IPS-NIHi11 (cell line): Measurements from ENCODE around the gene STRADB.
A peak's percentile ranks its signal among the peaks of the same experiment; 100 is the strongest.
"Not testable (repeated sequence)": the region's sequence is repeated elsewhere in the genome, so short reads cannot be mapped to it uniquely, and the experiment has no call there.

Source experiments
- DNase-seq: peaks from one replicate; pipeline ENCODE4 v3.0.0; 2012; ENCODE audit warnings: mixed read lengths, low spot score

The STRADB gene, protein sequence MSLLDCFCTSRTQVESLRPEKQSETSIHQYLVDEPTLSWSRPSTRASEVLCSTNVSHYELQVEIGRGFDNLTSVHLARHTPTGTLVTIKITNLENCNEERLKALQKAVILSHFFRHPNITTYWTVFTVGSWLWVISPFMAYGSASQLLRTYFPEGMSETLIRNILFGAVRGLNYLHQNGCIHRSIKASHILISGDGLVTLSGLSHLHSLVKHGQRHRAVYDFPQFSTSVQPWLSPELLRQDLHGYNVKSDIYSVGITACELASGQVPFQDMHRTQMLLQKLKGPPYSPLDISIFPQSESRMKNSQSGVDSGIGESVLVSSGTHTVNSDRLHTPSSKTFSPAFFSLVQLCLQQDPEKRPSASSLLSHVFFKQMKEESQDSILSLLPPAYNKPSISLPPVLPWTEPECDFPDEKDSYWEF

GRCh38 chr2:201451292-201452057 is at the start of gene STRADB, which contains the start of gene TRAK2:
Gene STRADB (plus strand): TSS chr2:201451740. CDS start chr2:201454841, 3,101 bp downstream.
Gene TRAK2 (minus strand): TSS chr2:201451458. CDS start chr2:201420507, 30,951 bp downstream.
- peak; percentile 98 for DNase-seq

DNA sequence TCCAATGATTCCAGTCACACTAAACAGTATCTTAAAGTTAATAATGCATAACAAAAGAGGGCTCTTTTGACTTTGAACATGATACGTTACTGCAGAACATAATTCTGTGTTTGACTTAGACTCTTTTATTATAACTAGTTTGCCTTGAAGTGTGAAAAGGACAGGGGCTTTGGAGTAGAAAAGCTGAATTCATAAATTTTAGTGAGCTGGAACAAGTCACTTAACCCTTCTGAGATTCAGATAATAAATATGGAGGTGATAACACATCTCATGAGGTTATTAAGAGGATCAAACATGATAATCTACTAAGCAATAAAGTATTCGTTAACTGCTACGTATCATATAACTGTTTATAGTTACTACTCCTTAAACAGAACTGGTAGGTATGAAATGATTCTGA is 49.7 kb upstream of the STRADB start:
- no peak for DNase-seq

GRCh38 chr2:201402651-201403562 is 48.6 kb upstream of the STRADB start:
- DNase-seq = no peak

- no peak for DNase-seq
Measured at GRCh38 chr2:201403880-201404279, 47.7 kb upstream of the STRADB start.

DNA sequence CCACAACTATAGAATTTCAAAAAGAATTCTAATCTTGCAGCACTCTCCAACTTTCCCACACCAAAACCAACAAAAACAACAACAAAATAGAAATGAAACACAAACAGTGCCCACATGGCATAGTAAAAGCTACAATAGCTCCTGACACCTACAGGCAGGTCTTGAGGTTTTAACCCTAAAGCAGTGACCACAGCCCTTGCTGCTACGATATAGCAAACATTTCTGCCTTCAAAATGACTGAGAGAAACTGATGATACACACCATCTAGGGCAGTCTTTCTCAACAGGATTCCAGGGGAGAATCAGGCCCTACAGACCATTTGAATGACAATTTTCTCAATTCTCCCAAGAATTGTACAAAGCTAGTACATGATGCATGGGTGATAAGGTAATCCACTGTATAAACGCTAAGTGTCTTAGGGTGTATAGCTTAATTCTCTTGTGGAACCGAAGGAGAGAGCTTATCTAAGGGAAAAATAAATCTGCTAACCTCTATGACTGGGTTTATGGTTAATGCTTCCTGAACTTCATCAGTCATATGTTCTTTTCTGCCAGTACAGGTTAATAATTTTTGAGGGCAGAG is 46.8 kb upstream of the STRADB start:
- DNase-seq = no peak

DNA sequence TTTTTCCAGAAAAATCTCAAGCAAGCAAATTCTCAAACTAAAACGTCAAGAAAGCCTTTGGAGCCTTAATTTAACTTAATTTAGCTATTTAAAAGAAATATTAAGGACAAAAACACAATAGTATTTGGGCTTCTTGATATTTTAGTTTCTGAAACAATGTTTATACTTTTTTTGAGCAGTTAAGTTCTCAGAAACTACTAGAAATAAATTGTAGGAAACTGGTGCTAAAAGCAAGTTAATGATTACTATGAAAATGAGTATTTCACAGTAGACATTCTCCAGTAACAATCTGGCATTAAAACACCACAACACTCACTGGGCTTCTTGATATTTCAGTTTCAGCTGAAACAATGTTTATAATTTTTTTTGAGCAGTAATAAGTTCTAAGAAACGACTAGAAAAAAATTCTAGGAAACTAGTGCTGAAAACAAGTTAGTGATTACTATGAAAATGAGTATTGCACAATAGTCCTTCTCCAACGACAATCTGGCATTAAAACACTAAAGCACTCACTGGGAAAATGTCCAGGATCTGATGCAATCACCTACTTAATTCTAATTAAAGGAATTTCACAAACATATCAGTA is 45.4 kb upstream of the STRADB start:
- no peak for DNase-seq

- DNase-seq = no peak
Measured at GRCh38 chr2:201407265-201407664, 44.3 kb upstream of the STRADB start.

GRCh38 chr2:201408931-201409330 is 42.6 kb upstream of the STRADB start:
- no peak for DNase-seq

DNA sequence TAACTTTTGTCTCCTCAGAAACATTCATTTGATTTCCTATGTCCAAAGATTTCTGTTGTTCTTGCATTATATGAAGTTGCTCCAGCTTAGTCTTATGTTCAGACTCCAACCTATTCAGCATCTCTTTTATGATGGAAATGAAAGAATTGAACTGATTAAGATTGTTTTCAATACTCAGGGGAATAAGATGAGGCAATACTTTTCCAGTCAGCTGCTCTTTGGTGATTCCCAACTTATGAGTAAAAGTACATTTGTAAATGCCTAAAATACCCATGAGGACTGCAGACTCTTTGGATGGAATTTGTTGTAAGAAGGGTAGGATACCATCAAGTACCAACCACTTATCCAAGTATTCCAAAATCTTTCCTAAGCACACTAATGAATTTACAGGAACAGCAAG is 40.1 kb upstream of the STRADB start:
- no peak for DNase-seq

GRCh38 chr2:201413143-201413542 is 38.4 kb upstream of the STRADB start:
- peak; percentile 14 for DNase-seq

DNA sequence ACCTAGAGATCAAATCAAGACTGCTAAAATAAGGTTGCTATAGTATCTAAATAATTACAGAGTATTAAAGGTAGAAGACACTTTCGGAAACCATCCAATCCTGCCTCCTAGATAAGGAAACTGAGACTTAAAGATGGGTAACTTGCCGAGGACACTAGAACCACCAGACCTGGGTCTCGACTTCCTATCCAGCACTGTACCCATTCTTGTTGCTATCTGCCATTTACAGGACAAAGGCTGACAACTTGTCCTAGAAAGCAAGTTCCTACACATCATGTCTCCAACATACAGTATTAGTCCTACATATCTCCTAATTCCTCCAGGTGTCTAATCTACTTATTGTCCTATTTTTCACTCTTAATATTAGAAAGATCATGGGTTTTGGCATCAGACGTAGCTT is 38.0 kb upstream of the STRADB start:
- no peak for DNase-seq

GRCh38 chr2:201414099-201415023 is 37.2 kb upstream of the STRADB start:
- DNase-seq = no peak

DNA sequence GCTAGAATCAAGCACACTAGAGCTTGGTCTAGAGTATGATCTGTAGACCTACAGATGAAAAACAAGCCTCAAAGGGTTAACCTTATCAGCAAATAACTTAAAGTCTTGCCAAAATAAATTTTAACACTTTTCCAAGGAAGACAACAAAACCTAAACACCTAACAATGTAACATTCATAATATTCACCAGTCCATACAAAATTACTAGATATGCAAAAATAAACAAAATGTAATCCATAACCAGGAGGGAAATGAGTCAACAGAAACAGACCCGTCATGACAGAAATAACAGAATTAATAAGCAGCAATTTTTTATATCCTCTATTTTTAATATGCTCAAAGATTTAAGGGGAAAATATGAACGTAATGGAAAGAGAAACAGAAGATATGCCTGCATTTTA is 36.4 kb upstream of the STRADB start:
- no peak for DNase-seq

DNA sequence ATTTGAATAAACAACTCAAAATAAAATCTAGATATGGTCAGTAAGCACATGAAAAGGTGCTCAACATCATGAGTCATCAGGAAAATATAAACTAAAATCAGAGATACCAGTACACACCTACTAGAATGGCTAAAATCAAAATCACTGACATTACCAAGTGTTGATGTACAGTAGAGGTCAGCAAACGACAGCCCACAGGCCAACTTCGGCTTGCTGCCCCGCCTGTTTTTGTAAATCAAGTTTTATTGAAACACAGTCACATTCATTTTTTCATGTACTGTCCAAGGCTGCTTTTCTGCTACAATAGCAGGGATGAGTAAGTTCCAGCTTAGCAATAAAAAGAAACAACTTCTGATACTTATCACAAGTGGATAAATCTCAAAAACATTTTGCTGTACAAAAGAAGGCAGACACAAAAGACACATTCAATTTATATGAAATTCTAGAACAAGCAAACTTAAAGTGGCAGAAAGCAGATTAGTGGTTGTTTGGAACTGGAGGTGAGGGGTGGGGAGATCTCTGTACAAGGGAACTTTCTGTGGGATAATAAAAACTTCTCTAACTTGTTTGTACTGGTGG is 32.4 kb upstream of the STRADB start:
- no peak for DNase-seq

DNA sequence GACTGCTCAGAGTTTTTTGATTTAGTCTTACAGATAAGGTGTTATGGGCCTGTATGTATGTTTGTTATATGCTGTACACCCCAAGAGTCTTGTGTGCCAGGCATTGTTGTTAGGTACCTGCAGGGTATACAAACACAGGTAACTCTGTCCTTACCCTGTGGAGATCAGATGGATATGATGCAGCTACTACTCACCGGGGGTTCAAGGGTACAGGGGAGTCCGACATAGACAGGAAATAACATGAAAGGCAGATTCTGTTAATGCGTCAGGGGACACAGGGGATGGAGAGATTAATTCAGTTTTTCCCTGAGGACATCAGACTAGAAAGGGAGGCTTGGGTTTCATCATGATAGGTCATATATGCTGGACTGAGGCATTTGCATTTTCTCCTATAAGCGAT is 31.6 kb upstream of the STRADB start:
- no peak for DNase-seq

DNA sequence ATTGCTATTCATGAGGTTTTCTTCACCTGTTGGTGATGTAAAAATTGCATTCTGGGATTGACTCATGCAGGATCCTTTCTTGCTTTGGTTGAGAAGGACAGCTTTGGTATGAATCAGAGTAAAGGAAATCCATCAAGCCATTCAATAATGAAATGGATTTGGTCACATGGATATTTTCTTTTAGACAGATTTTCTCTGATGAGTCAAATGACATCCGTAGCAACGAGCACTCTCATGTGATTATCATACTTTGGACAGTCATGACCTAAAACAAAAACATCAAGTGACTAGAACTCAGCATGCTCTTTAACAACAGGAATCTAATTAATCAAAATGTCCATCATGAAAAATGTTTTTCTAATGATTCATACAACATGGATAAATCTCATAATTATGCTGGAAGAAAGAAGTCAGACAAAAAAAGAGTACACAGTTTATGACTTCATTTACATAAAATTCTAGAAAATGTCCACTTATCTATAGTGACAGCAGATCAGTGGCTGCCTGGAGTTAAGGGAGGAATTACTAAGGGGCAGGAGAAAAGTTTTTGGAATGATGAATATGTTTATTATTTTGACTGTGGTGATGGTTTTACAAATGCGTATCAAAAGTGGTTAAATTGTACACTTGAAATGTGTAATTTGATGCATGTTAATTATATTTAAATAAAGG is 31.0 kb upstream of the STRADB start:
- no peak for DNase-seq

DNA sequence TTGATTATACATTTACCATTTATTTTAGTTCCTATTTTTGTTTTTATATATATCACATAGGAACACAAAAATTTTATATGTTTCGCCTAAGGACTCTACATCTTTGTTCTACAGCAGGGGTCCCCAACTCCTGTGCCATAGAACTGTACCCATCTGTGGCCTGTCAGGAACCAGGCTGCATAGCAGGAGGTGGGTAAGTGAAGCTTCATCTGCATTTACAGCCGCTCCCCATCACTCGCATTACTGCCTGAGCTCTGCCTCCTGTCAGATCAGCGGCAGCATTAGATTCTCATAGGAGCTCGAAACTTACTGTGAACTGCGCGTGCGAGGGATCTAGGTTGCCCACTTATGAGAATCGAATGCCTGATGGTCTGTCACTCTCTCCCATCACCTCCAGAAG is 25.6 kb upstream of the STRADB start:
- no peak for DNase-seq

GRCh38 chr2:201428366-201428765 is 23.2 kb upstream of the STRADB start:
- not testable (repeated sequence) for DNase-seq

GRCh38 chr2:201429835-201430234 is 21.7 kb upstream of the STRADB start:
- DNase-seq = not testable (repeated sequence)
